22Rv1 (cell line): ENCODE measurements around the gene SLC38A4.

Source experiments
- H3K27ac ChIP-seq: fragments of 450-650 bp; 2 replicates; pipeline ENCODE4 v1.5.1; 2017
- CTCF ChIP-seq: fragments of 450-650 bp; IDR thresholded peaks from 2 replicates; pipeline ENCODE4 v1.5.1; 2017; ENCODE audit warnings: mild to moderate bottlenecking
- ZFX ChIP-seq: fragments of 450-650 bp; IDR thresholded peaks from 2 replicates; pipeline ENCODE4 v1.6.1; 2017; ENCODE audit warnings: antibody characterized with exemption, borderline replicate concordance

The SLC38A4 gene

GRCh38 chr12:46808955-46809697 is 16.7 kb downstream of the SLC38A4 start:
- H3K27ac ChIP-seq = no peak overlapping the region
- TF ChIP-seq CTCF (no peak), ZFX (no peak)

GRCh38 chr12:46808317-46808716 is 17.5 kb downstream of the SLC38A4 start:
- no peak overlapping the region for H3K27ac ChIP-seq
- TF ChIP-seq ZFX = no peak
- no peak for TF ChIP-seq CTCF

GRCh38 chr12:46804054-46804453 is 21.7 kb downstream of the SLC38A4 start:
- no peak overlapping the region for H3K27ac ChIP-seq
- TF ChIP-seq ZFX (no peak), CTCF (no peak)

- no peak overlapping the region for H3K27ac ChIP-seq
- no peak for TF ChIP-seq ZFX
- TF ChIP-seq CTCF = no peak
Observed at GRCh38 chr12:46803517-46803916, 22.3 kb downstream of the SLC38A4 start.

- TF ChIP-seq CTCF (no peak), ZFX (no peak)
Observed at GRCh38 chr12:46801293-46801692, 24.5 kb downstream of the SLC38A4 start.

GRCh38 chr12:46800160-46800559 is 25.6 kb downstream of the SLC38A4 start:
- TF ChIP-seq ZFX (no peak), CTCF (no peak)
- no peak overlapping the region for H3K27ac ChIP-seq

More at GRCh38 chr12:46801293-46801692, 24.5 kb downstream of the SLC38A4 start:
- no peak overlapping the region for H3K27ac ChIP-seq

GRCh38 chr12:46798648-46799047 is 27.1 kb downstream of the SLC38A4 start:
- TF ChIP-seq CTCF = no peak
- no peak for TF ChIP-seq ZFX
- no peak overlapping the region for H3K27ac ChIP-seq
